ENCODE results near the gene DPP10. TPM values are rescaled to one million over a fixed set of nuclear protein-coding genes. Genes with fewer than 3 reads are reported as not detected.
A peak's percentile ranks its signal among the peaks of the same experiment; 100 is the strongest.

Gene DPP10
- total and polyA plus RNA-seq, 2 of the 13 experiments (the other 11 are each of a cell fraction or from before 2014, with no cell fraction given) = 0.95 to 1.7 TPM

- TF ChIP-seq ZNF256 (CRISPR knock-in tag; conservative IDR thresholded peaks at IDR 0.05) = 0 out of 2 replicates have a peak, but pooled peaks have one; percentile 28
- peak; percentile 99 for TF ChIP-seq EHMT2 (IDR thresholded peaks at IDR 0.05; ENCODE audit: borderline replicate concordance, low read depth, low read length)
- TF ChIP-seq ZFP36L2 (CRISPR knock-in tag; IDR thresholded peaks at IDR 0.05) = no peak
- TF ChIP-seq ARNT2 (CRISPR knock-in tag; IDR thresholded peaks at IDR 0.05; ENCODE audit: low read depth) = no peak
- no peak for TF ChIP-seq SATB2 (CRISPR knock-in tag; IDR thresholded peaks at IDR 0.05)
- TF ChIP-seq MED1 (CRISPR knock-in tag; IDR thresholded peaks at IDR 0.05) = no peak
- TF ChIP-seq GPN1 (CRISPR knock-in tag; IDR thresholded peaks at IDR 0.05; ENCODE audit: borderline replicate concordance) = no peak
- TF ChIP-seq FOSL2 (CRISPR knock-in tag; IDR thresholded peaks at IDR 0.05) = no peak
- TF ChIP-seq TBL1XR1 (IDR thresholded peaks at IDR 0.05; ENCODE audit: borderline replicate concordance, low read length, partially characterized antibody) = no peak
- TF ChIP-seq ZMYM4 (CRISPR knock-in tag; IDR thresholded peaks at IDR 0.05) = 0 out of 2 replicates have a peak, but pooled peaks have one; percentile 30
- 0 out of 2 replicates have a peak, but pooled peaks have one; percentile 57 for TF ChIP-seq ZNF709 (CRISPR knock-in tag; IDR thresholded peaks at IDR 0.05)
- no peak for TF ChIP-seq ZNF800 (CRISPR knock-in tag; IDR thresholded peaks at IDR 0.05)
- TF ChIP-seq BCL3 (CRISPR knock-in tag; IDR thresholded peaks at IDR 0.05) = 0 out of 2 replicates have a peak, but pooled peaks have one; percentile 49
- TF ChIP-seq KLF16 (CRISPR knock-in tag; IDR thresholded peaks at IDR 0.05) = peak in 1 of 2 experiments; percentile 45; a peak in 1 of 4 replicates
- TF ChIP-seq ZNF3 (CRISPR knock-in tag; IDR thresholded peaks at IDR 0.05) = no peak
- TF ChIP-seq RELA (CRISPR knock-in tag; IDR thresholded peaks at IDR 0.05) = no peak
- no peak for TF ChIP-seq HIVEP1 (CRISPR knock-in tag; IDR thresholded peaks at IDR 0.05)
- TF ChIP-seq KLF15 (CRISPR knock-in tag; IDR thresholded peaks at IDR 0.05; ENCODE audit: borderline replicate concordance) = no peak
- TF ChIP-seq HCFC1 (IDR thresholded peaks at IDR 0.05; ENCODE audit: low read depth, low read length) = no peak
- no peak for TF ChIP-seq CREB1 (IDR thresholded peaks at IDR 0.05)
- TF ChIP-seq CREB1 (CRISPR knock-in tag; IDR thresholded peaks at IDR 0.05) = no peak
- no peak for TF ChIP-seq MNT (IDR thresholded peaks at IDR 0.05)
- TF ChIP-seq HDAC1 (CRISPR knock-in tag; IDR thresholded peaks at IDR 0.05) = no peak
- no peak for TF ChIP-seq ATF7-NPFF (CRISPR knock-in tag; IDR thresholded peaks at IDR 0.05; ENCODE audit: low read depth)
- 0 out of 2 replicates have a peak, but pooled peaks have one; percentile 32 for TF ChIP-seq MEIS2 (CRISPR knock-in tag; IDR thresholded peaks at IDR 0.05)
- 0 out of 2 replicates have a peak, but pooled peaks have one; percentile 52 for TF ChIP-seq ISX (CRISPR knock-in tag; conservative IDR thresholded peaks at IDR 0.05)
- 0 out of 2 replicates have a peak, but pooled peaks have one; percentile 44 for TF ChIP-seq FLYWCH1 (CRISPR knock-in tag; IDR thresholded peaks at IDR 0.05)
Measured at GRCh38 chr2:114442510-114442909, at the start of gene DPP10 (continued).

Measured in HepG2 (cell line).